Lower leg skin (tissue), 4 donors: ENCODE data around the gene CAPN8. TPM values are rescaled to one million over a fixed set of nuclear protein-coding genes. Genes with fewer than 3 reads are reported as not detected.
A peak's percentile ranks its signal among the peaks of the same experiment; 100 is the strongest.

Experiments used
- DNase-seq, 2 donors: peaks; one replicate each; pipeline ENCODE4 v3.0.0-alpha.2; 2019; ENCODE audit warnings: low spot score in 2 of 2
- H3K4me3 ChIP-seq: fragments of 200-600 bp; sonication (generic); 2 replicates; pipeline ENCODE4 v1.5.1; 2017; ENCODE audit warnings: mild to moderate bottlenecking, low read depth; ENCODE audit not compliant: poor library complexity, severe bottlenecking
- CTCF ChIP-seq, 3 donors: fragments of 450-650 bp; IDR thresholded peaks; one replicate each; pipeline ENCODE4 v1.5.1; 2016; ENCODE audit warnings: antibody characterized with exemption in 3 of 3, mild to moderate bottlenecking in 3 of 3, moderate library complexity in 2 of 3
- POLR2A ChIP-seq, 2 donors: fragments of 450-650 bp; IDR thresholded peaks; one replicate each; pipeline ENCODE4 v1.6.1; 2016 to 2017; ENCODE audit warnings: antibody characterized with exemption in 2 of 2, mild to moderate bottlenecking in 1 of 2, moderate library complexity in 1 of 2
- WGBS, 2 donors: methylation state at CpG; one replicate each; pipeline ENCODE4 v1.1.5; 2018; 5-methylcytosine and 5-hydroxymethylcytosine counted together
- intact Hi-C: fragments of 100-400 bp; cut with DNase I; formaldehyde crosslinking; loops from one replicate; pipeline ENCODE4 v1.15.0; 2023; ENCODE audit warnings: low total_unique reads
- total RNA-seq, 4 donors: library from RNA; depleted of rRNA; stranded (reverse); fragments of >200 nt; gene quantifications; one replicate each; pipeline ENCODE4 v1.1.0, GENCODE V29; 2016

The CAPN8 gene
- total RNA-seq, 4 donors from 2014 or later = 0.27 to 2.4 (median 0.34) TPM

- WGBS, 2 donors = 66 to 68% methylated on average over 4 of the region's 4 CpGs
- intact Hi-C loops = no loop called here
- no peak for DNase-seq
Measured at GRCh38 chr1:223503348-223503747, 162.2 kb downstream of the CAPN8 start.

GRCh38 chr1:223500560-223501425 lies 164.7 kb downstream of the CAPN8 start:
- intact Hi-C loops = no loop called here
- peak in 1 of 2 donors; percentile 24 for DNase-seq
- WGBS, 2 donors = 47 to 60% methylated on average over 11 of the region's 11 CpGs
- TF ChIP-seq POLR2A (IDR thresholded peaks at IDR 0.05) (no peak), CTCF (IDR thresholded peaks at IDR 0.05) (no peak)
- no peak overlapping the region for H3K4me3 ChIP-seq

More at GRCh38 chr1:223503348-223503747, 162.2 kb downstream of the CAPN8 start:
- TF ChIP-seq POLR2A (IDR thresholded peaks at IDR 0.05) = no peak
- no peak overlapping the region for H3K4me3 ChIP-seq

- intact Hi-C loops = no loop called here
- WGBS, 2 donors = 79 to 89% methylated on average over 6 of the region's 6 CpGs
- DNase-seq = no peak
- no peak overlapping the region for H3K4me3 ChIP-seq
- TF ChIP-seq POLR2A (IDR thresholded peaks at IDR 0.05) (no peak), CTCF (IDR thresholded peaks at IDR 0.05) (no peak)
Measured at GRCh38 chr1:223496883-223497282, 168.6 kb downstream of the CAPN8 start.

GRCh38 chr1:223494926-223495645 lies 170.4 kb downstream of the CAPN8 start:
- intact Hi-C loops = no loop called here
- 93% methylated on average over 9 to 11 of the region's 11 CpGs for WGBS, 2 donors
- no peak overlapping the region for H3K4me3 ChIP-seq
- TF ChIP-seq POLR2A (IDR thresholded peaks at IDR 0.05) = no peak
- no peak for TF ChIP-seq CTCF (IDR thresholded peaks at IDR 0.05)
- no peak for DNase-seq

GRCh38 chr1:223492044-223492443 lies 173.5 kb downstream of the CAPN8 start:
- DNase-seq = no peak
- TF ChIP-seq POLR2A (IDR thresholded peaks at IDR 0.05) = no peak
- no peak for TF ChIP-seq CTCF (IDR thresholded peaks at IDR 0.05)
- intact Hi-C loops = no loop called here
- no peak overlapping the region for H3K4me3 ChIP-seq
- WGBS, 2 donors = 41 to 46% methylated on average over 7 of the region's 7 CpGs

Other genes starting within 250 kb of the CAPN8 start
- gene CAPN2, start 46.8 kb upstream of the CAPN8 start, total RNA-seq = 10 to 100 TPM; 33.7 to 73.3 (median 47.2) TPM
- gene TP53BP2, start 180.2 kb upstream of the CAPN8 start, total RNA-seq = 10 to 100 TPM; 32.2 to 49.9 (median 36.6) TPM